ENCODE data around the gene CEL.
A peak's percentile ranks its signal among the peaks of the same experiment; 100 is the strongest.

CEL gene

GRCh38 chr9:133108794-133109641, 47.2 kb downstream of the CEL start:
- no peak overlapping the region for H3K27ac ChIP-seq (replicated peaks)
- no peak for DNase-seq (ENCODE audit: low read depth in 1 of 2, low spot score in 1 of 2)
- TF ChIP-seq SPI1 (IDR thresholded peaks at IDR 0.05; ENCODE audit: borderline replicate concordance, low read depth) = no peak
- TF ChIP-seq GABPA (IDR thresholded peaks at IDR 0.05; ENCODE audit: low read depth) = no peak
- no peak for TF ChIP-seq POLR2AphosphoS5 (IDR thresholded peaks at IDR 0.05; ENCODE audit: low read depth)
- no peak for TF ChIP-seq CTCF (IDR thresholded peaks at IDR 0.05; ENCODE audit: insufficient read depth, low read length)
- no peak for TF ChIP-seq REST (IDR thresholded peaks at IDR 0.05; ENCODE audit: insufficient replicate concordance, low read depth)
- no peak overlapping the region for H3K4me3 ChIP-seq (replicated peaks; ENCODE audit: insufficient read depth, low read length)
- H3K27me3 ChIP-seq (ENCODE audit: insufficient read depth, poor library complexity, severe bottlenecking) = no peaks in the 10 kb centered on the region

GRCh38 chr9:133109931-133110650, 48.3 kb downstream of the CEL start:
- Histone ChIP-seq H3K27me3 (ENCODE audit: insufficient read depth, poor library complexity, severe bottlenecking) (no peaks in the 10 kb centered on the region), H3K4me3 (replicated peaks; ENCODE audit: insufficient read depth, low read length) (no peak overlapping the region), H3K27ac (replicated peaks) (no peak overlapping the region)
- TF ChIP-seq GABPA (IDR thresholded peaks at IDR 0.05; ENCODE audit: low read depth) (no peak), CTCF (IDR thresholded peaks at IDR 0.05; ENCODE audit: insufficient read depth, low read length) (no peak), REST (IDR thresholded peaks at IDR 0.05; ENCODE audit: insufficient replicate concordance, low read depth) (no peak), POLR2AphosphoS5 (IDR thresholded peaks at IDR 0.05; ENCODE audit: low read depth) (no peak), SPI1 (IDR thresholded peaks at IDR 0.05; ENCODE audit: borderline replicate concordance, low read depth) (no peak)
- no peak for DNase-seq (ENCODE audit: low read depth in 1 of 2, low spot score in 1 of 2)

- no peak for TF ChIP-seq CTCF (IDR thresholded peaks at IDR 0.05; ENCODE audit: insufficient read depth, low read length)
- TF ChIP-seq POLR2AphosphoS5 (IDR thresholded peaks at IDR 0.05; ENCODE audit: low read depth) = no peak
- no peak for TF ChIP-seq SPI1 (IDR thresholded peaks at IDR 0.05; ENCODE audit: borderline replicate concordance, low read depth)
- no peak for TF ChIP-seq GABPA (IDR thresholded peaks at IDR 0.05; ENCODE audit: low read depth)
- TF ChIP-seq REST (IDR thresholded peaks at IDR 0.05; ENCODE audit: insufficient replicate concordance, low read depth) = no peak
- peak in 1 of 2 experiments; percentile 38 for DNase-seq (ENCODE audit: low read depth in 1 of 2, low spot score in 1 of 2)
- Histone ChIP-seq H3K4me3 (replicated peaks; ENCODE audit: insufficient read depth, low read length) (no peak overlapping the region), H3K27ac (replicated peaks) (peak overlapping the region; percentile 87), H3K27me3 (ENCODE audit: insufficient read depth, poor library complexity, severe bottlenecking) (no peaks in the 10 kb centered on the region)
Measured at GRCh38 chr9:133111808-133112662, 50.3 kb downstream of the CEL start.

Data from HL-60 (cell line).